Cardiac muscle cell (in vitro differentiated cells and primary cell): ENCODE measurements around the gene DYDC2. TPM values are rescaled to one million over a fixed set of nuclear protein-coding genes. Genes with fewer than 3 reads are reported as not detected.
"Not testable (repeated sequence)": the region's sequence is repeated elsewhere in the genome, so short reads cannot be mapped to it uniquely, and the experiment has no call there.

Source experiments
- DNase-seq, 2 donors: peaks; one replicate each; pipeline versions ENCODE4 v3.0.0 to v3.0.0-alpha.2; 2010 to 2017; ENCODE audit warnings: low read depth in 1 of 2, low spot score in 1 of 2
- H3K27ac ChIP-seq: fragments of 200-600 bp; sonication (generic); 2 replicates; pipeline ENCODE4 v1.5.1; 2016
- H3K27me3 ChIP-seq: fragments of 200-600 bp; sonication (generic); 2 replicates; pipeline ENCODE4 v1.6.0; 2016; ENCODE audit warnings: control low read depth
- H3K36me3 ChIP-seq: fragments of 200-600 bp; sonication (generic); 2 replicates; pipeline ENCODE4 v1.5.1; 2016; ENCODE audit warnings: control low read depth
- H3K4me1 ChIP-seq: fragments of 200-600 bp; sonication (generic); 2 replicates; pipeline ENCODE4 v1.8.1; 2017; ENCODE audit warnings: low read depth, mild to moderate bottlenecking, mixed run types
- H3K4me3 ChIP-seq: fragments of 200-600 bp; sonication (generic); 2 replicates; pipeline ENCODE4 v1.5.1; 2016; ENCODE audit warnings: mild to moderate bottlenecking
- H3K9me3 ChIP-seq: fragments of 200-600 bp; sonication (generic); 2 replicates; pipeline ENCODE4 v1.5.1; 2017; ENCODE audit warnings: low read depth, mild to moderate bottlenecking, control low read depth
- polyA plus RNA-seq: library from polyadenylated mRNA; unstranded; fragments of >200 nt; fragmentation: Nextera tagmentation; extraction: Ambion mirVana; gene quantifications from 2 replicates; pipeline ENCODE4 v1.2.1, GENCODE V29; 2016
- total RNA-seq: library from RNA; depleted of rRNA; stranded (reverse); fragments of >200 nt; gene quantifications from 2 replicates; pipeline ENCODE4 v1.2.3, GENCODE V29; 2016
- TF ChIP-seq, protein P1 (sequence below): IDR thresholded peaks from 2 replicates; pipeline ENCODE4 v1.5.1; 2012; ENCODE audit warnings: low read depth, mild to moderate bottlenecking, low read length

DYDC2 gene
- total and polyA plus RNA-seq, 2 experiments from 2014 or later, result 0.62 TPM; not detected in 1

DNA sequence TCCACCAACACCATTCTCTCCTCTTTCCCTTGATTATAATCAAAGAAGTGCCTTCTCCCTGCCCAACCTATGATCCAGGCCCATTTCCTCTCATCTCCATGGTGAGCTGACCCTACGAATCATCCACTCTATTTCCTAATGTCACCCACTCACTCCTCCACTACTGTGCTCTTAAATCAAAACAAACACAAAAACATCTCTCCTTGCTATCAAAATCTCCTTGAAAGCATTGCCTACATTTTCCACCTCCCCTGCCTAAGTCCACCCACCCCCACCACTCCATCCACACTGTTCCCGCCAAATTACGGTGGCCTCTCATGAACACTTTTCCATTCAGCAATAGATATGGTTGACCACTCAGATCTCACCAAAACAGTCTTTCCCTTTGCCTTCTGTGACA, 5.4 kb upstream of the DYDC2 start:
- H3K4me1 ChIP-seq, result peaks cover 1% of the 10 kb centered on the region
- no peaks in the 10 kb centered on the region for H3K9me3 ChIP-seq
- H3K27me3 ChIP-seq, result no peaks in the 10 kb centered on the region
- no peak for DNase-seq
- TF ChIP-seq, protein P1, sequence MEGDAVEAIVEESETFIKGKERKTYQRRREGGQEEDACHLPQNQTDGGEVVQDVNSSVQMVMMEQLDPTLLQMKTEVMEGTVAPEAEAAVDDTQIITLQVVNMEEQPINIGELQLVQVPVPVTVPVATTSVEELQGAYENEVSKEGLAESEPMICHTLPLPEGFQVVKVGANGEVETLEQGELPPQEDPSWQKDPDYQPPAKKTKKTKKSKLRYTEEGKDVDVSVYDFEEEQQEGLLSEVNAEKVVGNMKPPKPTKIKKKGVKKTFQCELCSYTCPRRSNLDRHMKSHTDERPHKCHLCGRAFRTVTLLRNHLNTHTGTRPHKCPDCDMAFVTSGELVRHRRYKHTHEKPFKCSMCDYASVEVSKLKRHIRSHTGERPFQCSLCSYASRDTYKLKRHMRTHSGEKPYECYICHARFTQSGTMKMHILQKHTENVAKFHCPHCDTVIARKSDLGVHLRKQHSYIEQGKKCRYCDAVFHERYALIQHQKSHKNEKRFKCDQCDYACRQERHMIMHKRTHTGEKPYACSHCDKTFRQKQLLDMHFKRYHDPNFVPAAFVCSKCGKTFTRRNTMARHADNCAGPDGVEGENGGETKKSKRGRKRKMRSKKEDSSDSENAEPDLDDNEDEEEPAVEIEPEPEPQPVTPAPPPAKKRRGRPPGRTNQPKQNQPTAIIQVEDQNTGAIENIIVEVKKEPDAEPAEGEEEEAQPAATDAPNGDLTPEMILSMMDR, result no peak
- H3K4me3 ChIP-seq, result no peak overlapping the region
- H3K36me3 ChIP-seq, result no peaks in the 10 kb centered on the region
- no peak overlapping the region for H3K27ac ChIP-seq

DNA sequence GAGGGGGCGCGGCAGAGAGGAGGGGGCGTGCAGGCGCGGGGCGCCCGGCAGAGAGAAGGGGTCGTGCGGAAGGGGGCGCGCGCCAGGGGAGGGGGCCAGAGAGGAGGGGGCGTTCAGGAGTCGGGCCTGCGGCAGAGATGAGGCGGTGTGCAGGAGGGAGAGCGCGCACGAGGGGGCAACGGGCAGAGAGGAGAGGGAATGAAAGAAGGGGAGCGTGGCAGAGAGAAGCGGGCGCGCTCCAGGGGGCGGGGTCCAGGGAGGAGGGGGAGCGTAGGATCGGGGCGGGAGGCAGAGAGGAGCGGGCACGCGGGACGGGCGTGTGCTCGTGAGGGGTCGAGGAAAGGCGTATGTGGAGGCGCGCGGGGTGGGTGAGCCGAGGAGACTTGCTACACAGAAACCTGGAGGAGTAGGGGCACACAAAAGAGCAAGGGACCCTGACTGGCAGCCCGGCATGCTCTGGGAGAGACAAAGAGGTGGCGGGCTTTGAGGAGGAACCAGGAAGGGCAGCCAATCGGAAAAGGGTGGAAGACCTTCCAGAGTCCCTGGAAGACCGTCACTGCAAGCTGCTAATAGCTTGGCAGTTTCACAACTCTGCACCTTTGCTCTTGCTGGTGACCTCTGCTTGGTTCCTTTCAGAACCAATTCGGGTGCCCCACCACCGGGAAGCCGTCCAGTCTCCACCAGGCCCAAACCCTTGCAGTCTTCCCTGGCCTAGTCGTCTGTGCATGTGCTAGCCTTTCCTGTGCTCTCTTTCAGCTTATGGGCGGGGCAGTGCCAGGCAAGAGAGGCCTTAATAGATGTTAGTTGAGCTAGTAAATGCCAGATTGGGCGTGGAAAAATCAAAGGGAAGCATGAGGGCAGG, 639 bp downstream of the DYDC2 start:
- Histone ChIP-seq H3K4me1 (peaks cover 4% of the 10 kb centered on the region), H3K27me3 (no peaks in the 10 kb centered on the region), H3K27ac (no peak overlapping the region), H3K9me3 (no peaks in the 10 kb centered on the region), H3K36me3 (no peaks in the 10 kb centered on the region), H3K4me3 (peak overlapping the region; percentile 55)
- DNase-seq, result peak; percentile 2 to 58
- TF ChIP-seq, protein P1, result no peak

DNA sequence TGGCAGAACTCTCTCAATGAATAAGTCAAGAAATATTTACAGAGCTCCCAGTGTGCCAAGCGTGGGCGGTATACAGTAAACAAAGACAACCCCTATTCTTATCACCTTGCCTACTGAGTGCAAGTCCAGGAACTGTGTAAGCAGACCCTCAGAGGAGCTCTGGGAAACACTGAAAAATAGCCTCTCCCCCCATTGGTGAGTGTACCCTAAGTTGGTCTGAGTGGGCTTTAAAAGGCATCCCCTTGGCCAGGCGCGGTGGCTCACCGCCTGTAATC, 1.2 kb downstream of the DYDC2 start:
- H3K4me3 ChIP-seq, result no peak overlapping the region
- TF ChIP-seq, protein P1, result no peak

DNA sequence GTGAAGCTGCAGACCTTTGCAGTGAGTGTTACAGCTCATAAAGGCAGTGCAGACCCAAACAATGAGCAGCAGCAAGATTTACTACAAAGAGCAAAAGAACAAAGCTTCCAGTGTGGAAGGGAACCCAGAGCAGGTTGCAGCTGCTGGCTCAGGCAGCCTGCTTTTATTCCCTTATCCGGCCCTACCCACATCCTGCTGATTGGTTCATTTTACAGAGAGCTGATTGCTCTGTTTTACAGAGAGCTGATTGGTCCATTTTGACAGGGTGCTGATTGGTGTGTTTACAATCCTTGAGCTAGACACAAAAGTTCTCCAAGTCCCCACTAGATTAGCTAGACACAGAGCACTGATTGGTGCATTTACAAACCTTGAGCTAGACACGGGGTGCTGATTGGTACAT, 2.3 kb downstream of the DYDC2 start:
- not testable (repeated sequence) for H3K36me3 ChIP-seq, H3K9me3 ChIP-seq, H3K27me3 ChIP-seq, H3K27ac ChIP-seq, H3K4me3 ChIP-seq, H3K4me1 ChIP-seq, DNase-seq

More for the DNA sequence above, 1.2 kb downstream of the DYDC2 start:
- DNase-seq, result no peak
- peaks cover 4% of the 10 kb centered on the region for H3K4me1 ChIP-seq
- H3K36me3 ChIP-seq, result no peaks in the 10 kb centered on the region
- no peak overlapping the region for H3K27ac ChIP-seq
- H3K27me3 ChIP-seq, result no peaks in the 10 kb centered on the region
- H3K9me3 ChIP-seq, result no peaks in the 10 kb centered on the region

DNA sequence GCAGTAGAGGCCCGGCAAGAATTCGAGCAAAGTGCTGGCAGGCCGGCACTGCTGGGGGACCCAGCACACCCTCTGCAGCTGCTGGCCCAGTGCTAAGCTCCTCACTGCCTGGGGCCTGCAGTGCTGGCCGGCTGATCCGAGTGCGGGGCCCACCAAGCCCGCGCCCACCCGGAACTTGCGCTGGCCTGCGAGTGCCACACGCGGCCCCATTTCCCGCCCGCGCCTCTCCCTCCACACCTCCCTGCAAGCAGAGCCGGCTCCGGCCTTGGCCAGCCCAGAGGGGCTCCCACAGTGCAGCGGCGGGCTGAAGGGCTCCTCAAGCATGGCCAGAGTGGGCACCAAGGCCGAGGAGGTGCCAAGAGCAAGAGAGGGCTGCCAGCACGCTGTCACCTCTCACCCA, 3.1 kb downstream of the DYDC2 start:
- peaks cover 4% of the 10 kb centered on the region for H3K4me1 ChIP-seq
- H3K27ac ChIP-seq, result no peak overlapping the region
- H3K4me3 ChIP-seq, result no peak overlapping the region
- H3K9me3 ChIP-seq, result no peaks in the 10 kb centered on the region
- TF ChIP-seq, protein P1, result no peak
- no peak for DNase-seq
- H3K36me3 ChIP-seq, result no peaks in the 10 kb centered on the region
- no peaks in the 10 kb centered on the region for H3K27me3 ChIP-seq

DNA sequence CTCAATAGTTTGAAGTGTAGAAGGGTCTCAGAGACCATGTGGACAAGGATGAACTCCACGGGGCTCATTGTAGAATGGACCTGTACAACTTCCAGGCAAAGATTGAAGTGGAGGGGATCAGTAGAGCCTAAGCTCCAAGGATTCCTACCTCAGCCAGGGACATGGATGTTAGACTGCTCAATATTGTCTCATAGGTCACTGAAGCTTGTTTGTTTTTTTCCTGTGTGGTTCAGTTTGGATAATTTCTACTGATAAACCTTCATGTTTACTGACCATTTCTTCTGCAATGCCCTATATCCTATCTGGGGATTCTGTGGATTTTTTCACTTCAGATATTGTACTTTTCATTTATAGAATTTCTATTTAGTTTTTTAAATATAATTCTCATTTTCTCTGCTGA, 8.9 kb downstream of the DYDC2 start:
- Histone ChIP-seq H3K27me3 (no peaks in the 10 kb centered on the region), H3K4me1 (no peaks in the 10 kb centered on the region)
- TF ChIP-seq, protein P1, result no peak

More for the DNA sequence above, 8.9 kb downstream of the DYDC2 start:
- H3K27ac ChIP-seq, result no peak overlapping the region
- H3K4me3 ChIP-seq, result no peak overlapping the region
- no peak for DNase-seq
- no peaks in the 10 kb centered on the region for H3K36me3 ChIP-seq
- no peaks in the 10 kb centered on the region for H3K9me3 ChIP-seq
